Cardiac muscle cell (in vitro differentiated cells and primary cell): ENCODE measurements around the gene FNIP2. TPM values are rescaled to one million over a fixed set of nuclear protein-coding genes. Genes with fewer than 3 reads are reported as not detected.

Source experiments
- DNase-seq, 2 donors: peaks; one replicate each; pipeline versions ENCODE4 v3.0.0 to v3.0.0-alpha.2; 2010 to 2017; ENCODE audit warnings: low read depth in 1 of 2, low spot score in 1 of 2
- H3K27ac ChIP-seq: fragments of 200-600 bp; sonication (generic); 2 replicates; pipeline ENCODE4 v1.5.1; 2016
- H3K27me3 ChIP-seq: fragments of 200-600 bp; sonication (generic); 2 replicates; pipeline ENCODE4 v1.6.0; 2016; ENCODE audit warnings: control low read depth
- H3K36me3 ChIP-seq: fragments of 200-600 bp; sonication (generic); 2 replicates; pipeline ENCODE4 v1.5.1; 2016; ENCODE audit warnings: control low read depth
- H3K4me1 ChIP-seq: fragments of 200-600 bp; sonication (generic); 2 replicates; pipeline ENCODE4 v1.8.1; 2017; ENCODE audit warnings: low read depth, mild to moderate bottlenecking, mixed run types
- H3K4me3 ChIP-seq: fragments of 200-600 bp; sonication (generic); 2 replicates; pipeline ENCODE4 v1.5.1; 2016; ENCODE audit warnings: mild to moderate bottlenecking
- H3K9me3 ChIP-seq: fragments of 200-600 bp; sonication (generic); 2 replicates; pipeline ENCODE4 v1.5.1; 2017; ENCODE audit warnings: low read depth, mild to moderate bottlenecking, control low read depth
- polyA plus RNA-seq: library from polyadenylated mRNA; unstranded; fragments of >200 nt; fragmentation: Nextera tagmentation; extraction: Ambion mirVana; gene quantifications from 2 replicates; pipeline ENCODE4 v1.2.1, GENCODE V29; 2016
- total RNA-seq: library from RNA; depleted of rRNA; stranded (reverse); fragments of >200 nt; gene quantifications from 2 replicates; pipeline ENCODE4 v1.2.3, GENCODE V29; 2016
- TF ChIP-seq, protein P1 (sequence below): IDR thresholded peaks from 2 replicates; pipeline ENCODE4 v1.5.1; 2012; ENCODE audit warnings: low read depth, mild to moderate bottlenecking, low read length

FNIP2 gene
- total and polyA plus RNA-seq, 2 experiments from 2014 or later: 29.9 to 74.4 TPM

GRCh38 chr4:158856852-158857251 lies 88.0 kb downstream of the FNIP2 start:
- peak; percentile 20 to 71 for DNase-seq
- Histone ChIP-seq H3K4me1 (no peaks in the 10 kb centered on the region), H3K27me3 (no peaks in the 10 kb centered on the region), H3K27ac (no peak overlapping the region), H3K4me3 (no peak overlapping the region), H3K36me3 (peaks cover 27% of the 10 kb centered on the region), H3K9me3 (no peaks in the 10 kb centered on the region)
- TF ChIP-seq, protein P1, sequence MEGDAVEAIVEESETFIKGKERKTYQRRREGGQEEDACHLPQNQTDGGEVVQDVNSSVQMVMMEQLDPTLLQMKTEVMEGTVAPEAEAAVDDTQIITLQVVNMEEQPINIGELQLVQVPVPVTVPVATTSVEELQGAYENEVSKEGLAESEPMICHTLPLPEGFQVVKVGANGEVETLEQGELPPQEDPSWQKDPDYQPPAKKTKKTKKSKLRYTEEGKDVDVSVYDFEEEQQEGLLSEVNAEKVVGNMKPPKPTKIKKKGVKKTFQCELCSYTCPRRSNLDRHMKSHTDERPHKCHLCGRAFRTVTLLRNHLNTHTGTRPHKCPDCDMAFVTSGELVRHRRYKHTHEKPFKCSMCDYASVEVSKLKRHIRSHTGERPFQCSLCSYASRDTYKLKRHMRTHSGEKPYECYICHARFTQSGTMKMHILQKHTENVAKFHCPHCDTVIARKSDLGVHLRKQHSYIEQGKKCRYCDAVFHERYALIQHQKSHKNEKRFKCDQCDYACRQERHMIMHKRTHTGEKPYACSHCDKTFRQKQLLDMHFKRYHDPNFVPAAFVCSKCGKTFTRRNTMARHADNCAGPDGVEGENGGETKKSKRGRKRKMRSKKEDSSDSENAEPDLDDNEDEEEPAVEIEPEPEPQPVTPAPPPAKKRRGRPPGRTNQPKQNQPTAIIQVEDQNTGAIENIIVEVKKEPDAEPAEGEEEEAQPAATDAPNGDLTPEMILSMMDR: peak; percentile 53

DNA sequence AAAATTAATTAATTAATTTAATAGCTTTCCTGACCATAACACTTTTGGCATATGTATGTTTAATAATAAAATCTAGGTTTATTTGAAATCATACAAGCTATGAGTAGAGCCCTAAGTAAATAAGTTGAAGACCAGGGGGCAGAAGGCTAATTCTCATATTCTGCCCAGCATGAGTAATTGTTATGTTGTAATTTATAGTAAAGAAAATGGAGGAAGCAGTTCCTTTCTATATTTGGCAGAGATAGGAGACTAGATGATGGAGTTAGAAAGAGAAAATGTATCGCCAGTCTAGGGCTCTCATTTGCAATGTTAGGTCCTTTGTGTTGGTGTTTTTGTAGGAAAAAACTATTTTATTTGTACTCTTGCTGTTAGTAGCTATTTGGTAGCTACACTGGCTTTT lies 89.1 kb downstream of the FNIP2 start:
- TF ChIP-seq, protein P1: no peak
- H3K4me1 ChIP-seq: no peaks in the 10 kb centered on the region
- no peaks in the 10 kb centered on the region for H3K27me3 ChIP-seq
- no peak overlapping the region for H3K4me3 ChIP-seq
- H3K27ac ChIP-seq: no peak overlapping the region
- peaks cover 36% of the 10 kb centered on the region for H3K36me3 ChIP-seq
- DNase-seq: no peak
- H3K9me3 ChIP-seq: no peaks in the 10 kb centered on the region

- no peaks in the 10 kb centered on the region for H3K27me3 ChIP-seq
- DNase-seq: no peak
- no peak overlapping the region for H3K4me3 ChIP-seq
- TF ChIP-seq, protein P1: no peak
- peaks cover 42% of the 10 kb centered on the region for H3K36me3 ChIP-seq
- no peaks in the 10 kb centered on the region for H3K4me1 ChIP-seq
- no peak overlapping the region for H3K27ac ChIP-seq
- no peaks in the 10 kb centered on the region for H3K9me3 ChIP-seq
These were observed 89.8 kb downstream of the FNIP2 start for GRCh38 chr4:158858410-158859199.

DNA sequence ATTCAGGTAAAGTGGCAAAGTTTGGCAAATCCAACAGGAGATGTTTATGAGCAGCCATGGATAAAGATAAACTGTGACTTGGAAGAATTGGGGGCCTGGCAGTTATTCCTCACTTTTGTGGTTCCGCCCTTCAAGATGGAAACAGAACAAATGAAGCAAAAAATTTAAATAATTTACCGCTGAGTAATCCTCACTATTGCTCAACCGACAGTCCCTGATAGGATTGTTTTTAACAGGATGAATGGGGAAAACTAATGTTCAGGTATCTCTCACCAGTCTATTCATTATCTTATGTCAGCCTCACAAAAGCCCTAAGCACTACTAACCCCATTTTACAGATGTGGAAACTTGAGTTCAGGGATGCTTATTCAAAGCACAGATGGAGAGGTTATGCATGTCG lies 90.8 kb downstream of the FNIP2 start:
- no peak overlapping the region for H3K4me3 ChIP-seq
- DNase-seq: peak in 1 of 2 donors; percentile 30
- H3K4me1 ChIP-seq: no peaks in the 10 kb centered on the region
- TF ChIP-seq, protein P1: no peak
- H3K27me3 ChIP-seq: no peaks in the 10 kb centered on the region
- no peaks in the 10 kb centered on the region for H3K9me3 ChIP-seq
- peaks cover 43% of the 10 kb centered on the region for H3K36me3 ChIP-seq
- H3K27ac ChIP-seq: no peak overlapping the region

GRCh38 chr4:158860856-158861255 lies 92.0 kb downstream of the FNIP2 start:
- H3K36me3 ChIP-seq: peaks cover 47% of the 10 kb centered on the region
- DNase-seq: no peak
- no peaks in the 10 kb centered on the region for H3K4me1 ChIP-seq
- H3K27ac ChIP-seq: no peak overlapping the region
- H3K27me3 ChIP-seq: no peaks in the 10 kb centered on the region
- H3K4me3 ChIP-seq: no peak overlapping the region
- no peaks in the 10 kb centered on the region for H3K9me3 ChIP-seq
- TF ChIP-seq, protein P1: no peak
